HG03571 (cell line): Measurements from ENCODE around the gene ASB1.
"Not testable (repeated sequence)": the region's sequence is repeated elsewhere in the genome, so short reads cannot be mapped to it uniquely, and the experiment has no call there.

Experiments used
- ATAC-seq: cut with Tn5 transposase; IDR thresholded peaks from one replicate; pipeline ENCODE4 v1.9.1; 2021; ENCODE audit not compliant: unreplicated experiment

The ASB1 gene

DNA sequence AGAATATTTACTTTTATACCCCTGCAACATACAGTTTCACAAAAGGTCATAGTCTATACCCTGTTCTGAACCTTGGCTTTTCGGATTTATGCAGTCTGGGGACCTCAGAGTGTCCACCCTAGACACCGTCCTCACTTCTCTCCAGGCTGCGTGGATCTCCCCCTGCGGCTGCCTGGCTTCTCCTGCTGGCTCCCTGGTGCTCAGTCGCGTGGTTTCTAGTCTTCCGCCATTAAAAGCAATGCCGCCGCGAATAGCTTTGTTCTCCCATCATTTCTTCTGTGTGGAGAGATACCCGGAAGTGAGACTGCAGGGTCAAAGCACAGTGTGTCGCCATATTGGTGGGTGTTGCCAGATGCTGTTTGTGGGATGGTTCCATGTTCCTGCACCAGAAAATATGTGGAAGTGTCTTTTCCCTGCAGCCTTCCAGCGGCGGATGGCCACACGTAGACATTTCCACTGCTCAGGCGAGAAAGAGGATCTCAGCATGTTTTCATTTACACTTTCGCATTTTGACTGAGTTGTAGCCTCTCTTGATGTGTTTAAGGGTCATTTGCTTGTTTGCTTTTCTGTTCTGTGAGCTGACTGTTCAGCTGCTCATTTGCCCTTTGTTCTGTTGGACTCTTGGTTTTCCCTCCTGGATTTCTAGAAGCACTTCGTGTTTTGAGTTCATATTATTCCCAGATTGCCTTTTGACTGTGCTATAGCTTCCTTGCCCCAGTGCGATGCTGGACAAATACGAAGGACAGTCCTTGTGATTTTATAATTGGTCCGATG is 22.9 kb upstream of the ASB1 start:
- ATAC-seq = no peak

DNA sequence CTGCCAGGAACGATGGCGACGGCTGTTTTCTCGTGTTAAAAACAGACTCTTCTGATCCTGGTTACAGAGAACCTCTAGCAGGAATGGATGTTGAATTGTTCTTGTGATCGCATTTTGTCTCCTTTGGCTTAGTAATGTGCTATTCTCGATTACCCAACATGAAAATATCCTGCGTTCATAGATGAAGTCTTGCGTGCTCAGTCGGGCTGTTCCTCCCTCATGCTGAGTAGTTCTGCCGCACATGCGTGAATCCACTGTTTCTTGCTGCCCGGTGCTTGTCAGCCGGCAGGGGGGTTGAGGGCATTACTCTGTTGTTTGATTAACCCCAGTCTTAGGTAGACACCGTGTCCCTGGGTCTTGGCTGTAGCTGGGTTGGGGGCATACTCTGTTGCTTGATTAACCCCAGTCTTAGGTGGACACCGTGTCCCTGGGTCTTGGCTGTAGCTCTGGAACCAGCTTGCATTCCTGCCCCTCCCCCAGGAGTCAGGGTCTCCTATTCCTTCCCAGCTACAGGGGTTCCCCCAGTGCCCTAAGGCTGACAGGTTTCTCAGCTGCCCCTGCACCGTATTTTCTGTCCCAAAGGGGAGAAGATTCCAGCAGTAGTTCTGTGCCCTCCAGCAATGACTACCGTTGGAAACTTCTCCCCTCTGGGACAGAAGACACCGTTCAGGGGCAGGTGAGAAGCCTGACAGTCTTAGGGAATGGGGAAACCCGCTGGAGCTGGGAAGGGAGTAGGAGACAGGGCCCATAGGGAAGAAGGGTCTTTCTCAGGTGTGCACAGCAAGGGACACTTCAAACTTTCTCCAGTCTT is 22.1 kb upstream of the ASB1 start:
- no peak for ATAC-seq

DNA sequence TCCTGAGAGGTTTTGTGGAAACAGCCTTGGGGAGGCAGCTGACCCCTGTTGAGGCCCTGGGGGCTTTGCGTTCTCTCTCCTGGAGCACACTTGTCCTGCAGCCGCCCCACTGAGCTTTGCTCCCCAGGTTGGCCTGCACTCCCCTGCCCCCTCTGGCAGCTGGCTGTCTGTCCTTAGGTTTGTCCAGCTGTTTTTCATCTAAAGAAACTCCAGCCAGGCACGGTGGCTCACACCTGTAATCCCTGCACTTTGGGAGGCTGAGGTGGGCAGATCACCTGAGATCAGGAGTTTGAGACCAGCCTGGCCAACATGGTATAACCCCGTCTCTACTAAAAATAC is 21.5 kb upstream of the ASB1 start:
- not testable (repeated sequence) for ATAC-seq

DNA sequence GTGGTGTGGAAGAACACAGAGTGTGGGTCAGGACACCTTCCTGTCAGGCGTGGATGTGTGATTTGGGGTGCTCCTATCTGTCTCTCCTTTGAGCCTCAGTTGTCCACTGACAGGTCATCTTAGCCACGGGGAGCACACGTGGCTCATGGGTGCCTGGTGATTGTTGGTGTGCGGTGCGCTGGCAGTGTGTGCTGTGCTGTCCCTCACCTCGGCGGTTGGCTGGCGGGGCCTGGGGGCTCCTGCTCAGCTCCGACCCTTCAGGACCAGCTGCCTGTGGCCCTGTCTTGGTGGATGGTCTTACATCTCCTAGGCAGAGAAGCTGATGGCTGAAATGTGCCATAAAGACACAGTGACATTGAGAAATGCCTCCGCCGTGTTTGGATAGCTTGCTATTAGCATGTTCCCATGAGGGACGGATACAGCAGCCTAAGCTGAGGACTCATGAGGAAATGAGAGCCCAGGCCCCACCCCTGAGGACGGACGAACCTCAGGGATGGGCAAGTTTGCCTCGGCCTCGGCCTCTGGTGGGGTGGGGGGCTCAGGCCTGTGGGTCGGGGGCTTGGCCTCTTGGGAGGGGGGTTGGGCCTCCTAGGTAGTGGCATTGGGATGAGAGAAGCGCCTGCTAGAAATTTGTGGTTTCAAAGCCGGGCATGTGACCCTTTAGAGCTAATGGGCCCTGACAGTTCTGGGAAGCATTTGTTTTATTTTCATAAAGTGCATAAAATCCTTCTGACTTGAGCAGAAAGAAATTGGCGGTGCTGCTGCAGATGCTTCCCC is 20.3 kb upstream of the ASB1 start:
- ATAC-seq = no peak

DNA sequence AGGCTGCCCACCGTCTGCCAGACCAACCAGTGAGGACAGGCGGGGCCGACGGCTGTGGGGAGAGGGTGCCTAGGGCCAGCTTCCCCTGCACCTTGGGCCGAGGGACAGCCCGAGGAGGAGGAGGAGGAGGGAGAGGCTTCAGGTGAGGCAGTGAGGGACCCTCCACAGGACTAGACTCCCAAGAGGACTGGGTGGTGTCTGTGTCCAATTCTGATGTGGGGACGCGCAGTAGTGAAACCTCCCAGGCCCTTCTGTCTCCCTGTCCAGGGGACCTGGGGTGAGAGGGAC is 19.8 kb upstream of the ASB1 start:
- ATAC-seq = no peak

DNA sequence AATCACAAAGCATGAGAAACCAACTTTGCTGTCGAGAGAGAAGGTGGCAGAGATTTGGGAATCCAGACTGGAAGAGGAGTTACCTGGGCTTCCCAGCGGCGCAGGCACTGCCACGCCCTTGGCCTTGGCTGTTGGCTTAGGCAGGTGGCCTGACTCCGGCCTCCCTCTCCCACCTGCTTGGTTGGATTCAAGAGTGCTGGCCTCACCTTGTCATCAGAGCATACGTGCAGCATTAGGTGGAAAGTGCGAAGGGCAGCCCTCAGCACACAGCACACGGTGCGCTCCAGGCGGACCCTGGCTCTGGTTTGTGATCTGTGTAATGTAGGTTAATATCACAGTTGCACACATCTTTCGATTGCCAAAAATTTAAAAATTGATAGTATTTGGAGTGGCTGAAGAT is 19.2 kb upstream of the ASB1 start:
- no peak for ATAC-seq

DNA sequence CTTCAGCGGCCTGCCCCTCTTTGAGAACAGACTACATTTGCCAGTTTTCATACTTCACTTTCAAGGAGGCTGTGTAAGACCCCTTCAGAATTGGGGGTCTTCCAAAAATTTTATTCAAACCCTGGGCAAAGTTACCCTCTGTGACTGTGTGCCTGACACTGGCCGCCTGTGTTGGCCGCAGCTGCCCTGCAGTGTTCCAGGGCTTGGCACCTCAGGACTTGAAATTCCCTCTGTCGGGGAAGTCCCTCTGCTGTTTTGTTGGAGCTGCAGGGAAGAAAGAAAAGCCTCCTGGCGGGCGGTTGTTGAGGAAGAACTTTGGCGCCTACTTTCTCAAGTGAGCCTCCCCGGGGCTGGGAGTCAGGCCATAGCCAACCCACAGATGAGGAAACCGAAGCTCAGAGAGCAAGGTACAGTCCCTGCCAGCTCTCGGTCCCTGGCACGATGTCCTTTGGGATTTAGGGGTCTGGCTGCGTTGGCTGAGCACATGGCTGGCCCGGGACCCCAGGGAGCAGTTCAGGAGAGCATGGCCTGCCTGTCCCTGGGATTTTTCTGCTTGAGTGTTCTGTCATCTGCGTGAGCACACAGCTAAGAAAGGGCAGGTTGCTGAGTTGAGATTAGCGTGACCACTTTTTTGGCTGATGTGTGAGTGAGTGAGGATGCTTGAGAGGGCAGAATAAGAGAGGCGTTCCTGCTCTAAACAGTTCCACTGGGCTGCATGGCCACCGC is 17.9 kb upstream of the ASB1 start:
- no peak for ATAC-seq

DNA sequence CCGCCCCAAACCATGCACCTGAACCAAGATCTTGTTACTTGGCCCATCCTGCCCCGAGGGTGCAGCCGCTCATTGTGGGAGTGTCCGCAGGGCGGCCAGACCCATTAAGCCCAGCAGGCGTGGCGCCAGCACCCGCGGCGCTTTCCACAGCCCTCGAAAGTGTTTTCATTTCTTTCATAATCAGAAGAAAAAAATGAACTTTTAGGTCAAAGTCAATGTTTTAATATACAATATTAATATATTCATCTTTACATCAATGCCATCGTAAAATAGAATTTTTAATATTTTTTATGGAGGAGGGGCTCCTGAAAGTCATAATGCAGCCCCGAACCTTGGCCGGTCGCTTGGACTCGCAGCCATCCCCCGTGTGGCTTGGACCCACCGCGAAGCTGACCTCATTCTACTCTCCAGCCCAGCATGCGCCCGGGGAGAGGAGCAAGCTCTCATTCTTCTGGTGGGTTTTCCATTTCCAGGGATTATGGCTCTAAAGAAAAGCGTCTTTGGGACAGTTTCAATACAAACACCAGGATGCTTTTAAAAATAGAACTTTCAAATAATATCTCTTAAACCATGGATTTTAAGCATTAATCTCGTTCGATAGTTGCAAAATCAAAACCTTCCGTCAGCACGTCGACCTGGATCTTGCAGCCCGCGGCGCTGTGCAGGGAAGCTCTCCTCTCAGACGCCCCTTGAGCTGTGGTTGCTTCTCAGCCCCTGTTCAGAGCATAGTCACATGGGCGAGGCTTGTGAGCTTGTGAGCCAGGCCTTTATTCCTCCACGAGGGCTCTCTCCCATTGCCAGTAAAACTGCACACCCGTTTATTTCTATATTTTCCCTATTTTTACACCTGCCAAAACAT is 17.2 kb upstream of the ASB1 start:
- no peak for ATAC-seq

DNA sequence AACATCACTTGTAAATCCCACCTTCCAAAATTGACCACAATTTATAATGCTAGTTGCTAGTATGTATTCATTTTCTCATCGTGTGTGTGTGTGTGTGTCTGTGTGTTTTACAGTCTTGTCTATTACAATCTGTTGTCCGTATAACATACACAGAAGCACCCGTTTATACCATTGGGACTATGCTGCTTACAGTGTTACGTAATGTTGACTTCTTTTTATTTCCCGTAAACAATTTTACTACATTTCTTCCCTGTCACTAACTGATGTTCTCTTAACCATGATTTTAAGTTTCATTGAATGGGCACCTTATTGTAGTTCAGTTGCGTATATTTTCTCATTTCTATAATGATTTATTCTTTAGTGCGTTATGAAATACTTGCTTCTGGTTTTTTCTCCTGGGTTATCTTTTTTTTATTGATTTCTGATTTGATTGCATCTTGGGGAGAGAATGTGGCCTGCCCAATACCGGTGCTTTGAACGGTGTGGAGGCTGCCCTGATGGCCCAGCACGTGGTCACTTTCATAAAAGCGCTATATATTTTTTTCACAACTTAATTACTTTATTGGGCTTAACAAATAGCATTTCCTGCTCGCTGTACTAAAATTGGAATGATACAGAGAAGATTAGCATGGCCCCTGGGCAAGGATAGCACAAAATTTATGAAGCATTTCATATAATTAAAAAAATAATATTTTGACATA is 14.5 kb upstream of the ASB1 start:
- no peak for ATAC-seq

DNA sequence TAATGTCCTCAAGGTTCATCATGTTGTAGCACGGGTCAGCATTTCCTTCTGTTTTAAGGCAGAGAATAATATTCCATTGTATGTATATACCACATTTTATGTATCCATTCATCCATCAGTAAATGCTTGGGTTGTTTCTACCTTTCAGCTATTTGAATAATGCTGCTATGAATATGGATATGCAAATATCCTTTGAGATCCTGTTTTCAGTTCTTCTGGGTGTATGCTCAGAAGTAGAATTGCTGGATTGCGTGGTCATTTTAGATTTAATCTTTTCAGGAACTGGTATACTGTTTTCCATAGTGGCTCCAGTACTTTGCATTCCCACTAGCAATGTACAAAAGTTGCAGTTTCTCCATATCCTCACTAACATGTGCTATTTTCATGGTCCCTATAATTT is 13.4 kb upstream of the ASB1 start:
- ATAC-seq = no peak

DNA sequence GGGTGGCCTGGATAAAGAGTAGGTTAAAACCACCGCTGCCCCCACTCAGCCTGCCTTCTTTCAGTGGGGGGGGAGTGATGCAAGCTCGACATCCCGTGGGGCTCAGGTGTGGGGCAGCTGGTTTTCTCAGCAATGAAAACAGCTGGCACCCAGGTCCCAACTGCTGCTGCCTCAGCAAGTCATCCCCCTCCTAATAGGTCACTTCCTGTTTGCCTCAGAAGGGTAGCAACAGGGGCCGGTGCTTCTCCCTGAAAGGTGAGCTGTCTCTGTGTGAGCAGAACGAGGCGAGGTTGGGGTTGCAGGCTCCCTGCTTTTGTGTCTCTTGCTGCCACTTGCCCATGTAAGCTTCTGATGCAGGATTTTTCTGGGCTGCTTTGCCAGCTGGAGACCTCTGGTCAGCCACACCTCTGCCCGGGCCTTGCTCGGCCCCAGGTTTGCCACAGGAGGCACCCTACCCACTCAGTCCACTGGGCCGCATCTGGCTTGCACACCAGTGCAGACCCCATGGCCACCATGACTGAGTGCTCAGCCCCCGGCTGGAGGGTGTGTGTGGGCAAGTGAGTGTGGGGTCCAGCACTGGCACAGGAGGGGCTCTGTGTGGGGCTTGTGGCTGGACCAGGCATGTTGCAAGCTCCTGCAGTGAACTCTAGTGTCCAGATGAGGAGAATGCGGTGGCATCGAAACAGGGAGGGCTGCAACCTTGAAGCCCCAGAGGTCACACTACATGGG is 11.5 kb upstream of the ASB1 start:
- no peak for ATAC-seq

DNA sequence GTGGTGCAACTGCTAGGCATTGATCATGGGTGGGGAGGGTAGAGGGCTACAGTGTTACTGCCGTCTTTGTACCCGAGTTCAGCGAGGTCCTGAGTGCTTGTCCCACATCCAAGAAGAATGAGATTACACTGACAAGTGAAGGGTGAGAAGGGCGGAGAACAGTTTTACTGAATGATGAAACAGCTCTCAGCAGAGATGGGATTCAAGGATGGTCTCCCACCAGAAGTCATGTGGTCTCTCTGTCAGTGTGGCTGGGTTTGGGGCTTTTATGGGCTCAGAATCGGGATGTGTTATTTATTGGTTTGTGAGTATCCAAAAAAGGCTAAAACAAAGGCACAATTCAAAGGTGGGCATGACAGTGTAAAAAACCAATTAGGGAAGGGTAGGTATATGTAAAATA is 10.8 kb upstream of the ASB1 start:
- no peak for ATAC-seq

DNA sequence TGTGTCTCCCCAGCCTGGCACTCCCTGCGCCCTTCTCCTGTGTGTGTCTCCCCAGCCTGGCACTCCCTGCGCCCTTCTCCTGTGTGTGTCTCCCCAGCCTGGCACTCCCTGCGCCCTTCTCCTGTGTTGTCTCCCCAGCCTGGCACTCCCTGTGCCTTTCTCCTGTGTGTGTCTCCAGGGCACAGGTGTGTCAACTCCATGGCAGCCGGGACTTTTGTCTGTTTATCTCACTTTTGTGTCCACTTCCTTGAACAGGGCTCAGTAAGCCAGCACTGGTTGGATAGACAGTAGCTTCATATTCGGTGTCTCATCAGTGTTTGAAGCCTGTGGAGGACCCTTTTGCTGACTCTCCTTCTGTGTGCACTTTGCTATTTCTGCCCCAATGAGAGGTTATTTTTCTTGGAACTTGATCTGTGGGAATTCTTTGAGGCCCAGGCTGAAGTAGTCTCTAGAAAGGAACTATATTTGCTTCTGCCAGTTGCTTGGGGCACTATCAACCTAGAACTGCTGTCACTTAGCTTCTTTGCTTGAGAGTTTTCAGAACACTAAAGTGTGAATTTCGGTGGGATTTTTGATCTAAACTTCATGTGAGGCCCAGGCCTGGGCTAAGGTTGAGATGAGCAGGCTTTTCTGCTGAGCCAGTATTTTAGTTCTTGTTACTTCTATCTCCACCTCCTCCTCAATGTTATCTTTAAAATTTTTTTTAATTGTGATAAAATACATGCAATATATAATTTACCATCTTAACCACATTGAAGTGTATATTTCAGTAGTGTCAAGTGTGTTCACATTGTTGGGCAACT is 8.3 kb upstream of the ASB1 start:
- ATAC-seq = no peak

DNA sequence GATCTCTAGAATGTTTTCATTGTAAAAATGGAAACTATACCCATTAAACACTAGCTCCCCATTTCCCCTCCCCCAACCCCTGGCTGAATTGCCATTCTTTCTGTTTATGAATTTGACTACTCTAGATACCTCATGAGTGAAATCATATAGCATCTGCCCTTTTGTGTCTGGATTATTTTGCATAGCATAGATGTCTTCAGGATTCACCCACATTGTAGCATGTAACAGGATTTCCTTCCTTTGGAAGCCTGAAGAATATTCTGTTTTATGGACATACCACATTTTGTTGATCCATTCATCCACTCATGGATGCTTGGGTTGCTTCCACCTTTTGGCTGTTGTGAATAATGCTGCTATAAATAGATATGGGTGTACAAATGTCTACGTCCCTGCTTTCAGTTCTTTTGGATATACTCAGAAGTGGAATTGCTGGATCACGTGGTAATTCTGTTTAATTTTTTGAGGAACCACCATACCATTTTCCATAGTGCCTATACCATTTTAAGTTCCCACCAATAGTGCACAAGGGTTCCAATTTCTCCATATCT is 7.7 kb upstream of the ASB1 start:
- no peak for ATAC-seq

DNA sequence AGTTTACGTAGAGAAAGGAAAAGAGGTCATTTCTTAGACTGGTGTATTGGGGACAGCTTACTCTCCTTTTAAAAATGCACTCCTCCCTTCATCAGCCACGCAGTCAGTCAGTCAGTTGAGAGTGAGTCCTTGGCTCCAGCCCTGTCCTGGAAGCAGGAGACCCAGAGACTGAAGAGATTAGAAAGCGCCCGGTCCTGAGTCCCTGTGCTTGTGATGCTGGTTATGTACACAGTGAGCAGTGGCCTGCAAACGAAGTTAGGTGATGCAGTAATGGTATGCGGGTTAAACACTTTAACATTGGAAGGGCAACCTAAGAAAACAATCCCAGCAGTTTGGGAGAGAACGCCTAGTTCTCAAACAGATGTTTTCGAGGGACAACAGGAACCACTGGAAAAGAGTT is 6.3 kb upstream of the ASB1 start:
- no peak for ATAC-seq

DNA sequence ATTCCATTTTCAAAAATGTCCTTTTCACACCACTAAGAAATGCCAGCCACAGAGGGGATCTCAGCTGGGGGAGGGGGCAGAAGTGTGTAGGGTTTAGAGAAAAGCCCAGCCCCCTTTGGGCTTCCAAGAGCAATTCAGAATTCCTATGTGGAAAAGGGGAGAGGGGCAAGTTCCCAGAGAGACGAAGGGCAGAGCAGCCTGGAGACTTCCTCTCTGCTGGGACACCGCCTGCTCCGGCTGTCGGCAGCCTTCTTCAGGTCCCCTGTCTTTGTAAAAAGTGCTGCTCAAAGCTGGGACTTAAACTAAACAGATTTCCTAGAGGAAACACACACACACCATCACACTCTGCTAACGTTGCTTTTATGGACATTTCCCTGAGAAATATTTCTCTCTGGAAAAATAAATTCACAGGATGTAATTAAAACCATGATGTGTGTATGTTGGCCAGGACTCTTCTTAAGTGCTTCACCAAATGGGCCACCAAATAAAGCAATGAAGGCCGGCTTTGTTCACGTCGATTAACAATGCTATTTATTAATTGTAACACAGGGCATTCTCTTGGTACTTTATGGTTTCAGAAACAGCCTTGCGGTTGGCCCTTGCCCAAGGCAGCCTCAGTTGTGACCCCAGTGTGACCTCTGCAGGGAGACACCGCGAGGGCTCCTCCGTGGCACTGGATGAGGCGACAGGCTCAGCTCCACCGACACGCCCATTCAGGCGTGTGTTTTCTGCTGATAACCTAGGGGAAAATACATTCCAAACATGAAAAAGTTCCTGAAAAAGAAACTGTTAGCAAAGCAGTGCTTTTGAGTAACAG is 5.6 kb upstream of the ASB1 start:
- ATAC-seq = no peak

DNA sequence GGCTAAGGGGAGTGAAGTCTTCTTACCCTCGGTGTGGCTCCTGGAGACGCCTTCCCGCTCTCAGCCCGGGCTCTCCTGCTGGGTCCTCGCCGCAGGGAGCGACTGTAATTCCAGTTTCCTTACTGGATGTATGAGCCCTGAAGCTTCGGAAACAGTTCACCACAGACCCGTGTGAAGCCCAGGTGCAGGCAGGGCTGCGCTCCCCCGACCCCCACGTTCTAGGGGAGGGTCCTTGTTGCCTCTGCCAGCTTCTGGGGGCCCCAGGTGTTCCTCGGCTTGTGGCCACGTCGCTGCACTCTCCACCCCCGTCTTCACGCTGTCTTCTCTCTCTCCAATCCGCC is 5.1 kb upstream of the ASB1 start:
- no peak for ATAC-seq
